ENCODE data around the gene TIE1. TPM values are rescaled to one million over a fixed set of nuclear protein-coding genes. Genes with fewer than 3 reads are reported as not detected.

TIE1 gene
- total and polyA plus RNA-seq, 12 donors = 5.0 to 49.8 (median 27.0) TPM

GRCh38 chr1:43348809-43349593 is 48.2 kb downstream of the TIE1 start:
- peak; percentile 65 to 71 for TF ChIP-seq POLR2A (IDR thresholded peaks at IDR 0.05)
- peak in 1 of 6 experiments; percentile 18 for TF ChIP-seq CTCF (IDR thresholded peaks at IDR 0.05)
- intact Hi-C loops (cut with DNase I) = no loop called here
- DNase-seq = peak; percentile 87 to 96 (median 92)
- peaks cover 3 to 20% of the 10 kb centered on the region in 2 donors for H3K4me1 ChIP-seq (replicated peaks in 1 of 2)
- no peaks in the 10 kb centered on the region for H3K27me3 ChIP-seq
- 7 to 19% (median 13%) methylated on average over 12 to 72 of the region's 72 CpGs for WGBS, 4 donors
- peak overlapping the region; percentile 23 to 63 (median 46) for H3K4me3 ChIP-seq
- no peaks in the 10 kb centered on the region for H3K36me3 ChIP-seq (replicated peaks in 1 of 2)
- peak overlapping the region; percentile 67 to 94 (median 88) for H3K27ac ChIP-seq
- H3K9me3 ChIP-seq (replicated peaks in 1 of 3) = no peaks in the 10 kb centered on the region

- TF ChIP-seq POLR2A (IDR thresholded peaks at IDR 0.05) (no peak), CTCF (IDR thresholded peaks at IDR 0.05) (no peak)
- no peaks in the 10 kb centered on the region for H3K36me3 ChIP-seq (replicated peaks in 1 of 2)
- H3K27me3 ChIP-seq = no peaks in the 10 kb centered on the region
- intact Hi-C loops (cut with DNase I) = loop anchor here in 1 of 2 donors (5.0 kb wide), 1 partner anchor 112 kb away; no protein-coding TSS in a partner anchor
- peaks cover 3 to 12% of the 10 kb centered on the region in 2 donors for H3K4me1 ChIP-seq (replicated peaks in 1 of 2)
- peak overlapping the region in 2 of 4 donors; percentile 51 to 63 for H3K4me3 ChIP-seq
- peak overlapping the region; percentile 67 to 94 (median 88) for H3K27ac ChIP-seq
- H3K9me3 ChIP-seq (replicated peaks in 1 of 3) = no peaks in the 10 kb centered on the region
- WGBS, 4 donors = 57 to 60% (median 58%) methylated on average over 10 to 11 of the region's 11 CpGs
- DNase-seq = peak in 1 of 7 donors; percentile 55
These were observed 49.0 kb downstream of the TIE1 start for GRCh38 chr1:43349594-43350306.

- Histone ChIP-seq H3K27ac (no peak overlapping the region), H3K27me3 (no peaks in the 10 kb centered on the region), H3K4me3 (no peak overlapping the region), H3K4me1 (replicated peaks in 1 of 2) (peaks cover 0 to 6% of the 10 kb centered on the region in 2 donors), H3K9me3 (replicated peaks in 1 of 3) (no peaks in the 10 kb centered on the region), H3K36me3 (replicated peaks in 1 of 2) (no peaks in the 10 kb centered on the region)
- TF ChIP-seq POLR2A (IDR thresholded peaks at IDR 0.05) = no peak
- TF ChIP-seq CTCF (IDR thresholded peaks at IDR 0.05) = no peak
- intact Hi-C loops (cut with DNase I) = loop anchor here in 1 of 2 donors (5.0 kb wide), 1 partner anchor 114 kb away; no protein-coding TSS in a partner anchor
- no peak for DNase-seq
- 82 to 97% (median 93%) methylated on average over 1 of the region's 1 CpG for WGBS, 4 donors
These were observed 50.2 kb downstream of the TIE1 start for GRCh38 chr1:43350976-43351375.
